ENCODE data around the gene MINDY4.

DNA sequence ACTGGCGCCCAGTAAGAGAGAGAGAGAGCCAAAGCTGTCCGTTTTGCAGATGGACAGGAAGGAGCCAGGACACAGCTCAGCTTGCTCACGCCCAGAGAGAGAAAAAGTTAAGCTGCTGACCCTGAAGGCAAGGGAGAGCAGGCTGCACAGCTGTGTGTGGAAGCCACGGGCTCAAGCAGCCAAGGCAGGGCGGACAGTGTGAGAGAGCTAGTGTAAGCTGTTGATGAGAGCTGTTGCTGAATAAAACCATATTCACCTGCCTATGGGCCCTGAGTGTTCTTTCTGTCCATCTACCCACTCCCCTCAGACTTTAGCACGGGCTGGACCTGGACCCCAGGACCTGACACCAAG lies 13.9 kb upstream of the MINDY4 start:
- TF ChIP-seq REST (IDR thresholded peaks at IDR 0.05; ENCODE audit: low read depth) (no peak), YY1 (IDR thresholded peaks at IDR 0.05; ENCODE audit: low read depth) (no peak), CREB1 (IDR thresholded peaks at IDR 0.05; ENCODE audit: low read depth) (no peak), CEBPB (IDR thresholded peaks at IDR 0.05) (no peak), FOXM1 (IDR thresholded peaks at IDR 0.05; ENCODE audit: borderline replicate concordance, low read depth) (no peak), MAX (IDR thresholded peaks at IDR 0.05) (no peak), TEAD4 (IDR thresholded peaks at IDR 0.05) (no peak), NFIC (IDR thresholded peaks at IDR 0.05) (no peak), RAD21 (IDR thresholded peaks at IDR 0.05; ENCODE audit: low read depth) (no peak), EGR1 (IDR thresholded peaks at IDR 0.05) (no peak), EP300 (IDR thresholded peaks at IDR 0.05; ENCODE audit: borderline replicate concordance) (no peak), TAF1 (IDR thresholded peaks at IDR 0.05; ENCODE audit: low read depth) (no peak)
- TF ChIP-seq, protein P1, sequence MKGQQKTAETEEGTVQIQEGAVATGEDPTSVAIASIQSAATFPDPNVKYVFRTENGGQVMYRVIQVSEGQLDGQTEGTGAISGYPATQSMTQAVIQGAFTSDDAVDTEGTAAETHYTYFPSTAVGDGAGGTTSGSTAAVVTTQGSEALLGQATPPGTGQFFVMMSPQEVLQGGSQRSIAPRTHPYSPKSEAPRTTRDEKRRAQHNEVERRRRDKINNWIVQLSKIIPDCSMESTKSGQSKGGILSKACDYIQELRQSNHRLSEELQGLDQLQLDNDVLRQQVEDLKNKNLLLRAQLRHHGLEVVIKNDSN (IDR thresholded peaks at IDR 0.05) = no peak
